GM12878 (cell line): Measurements from ENCODE around the gene PPP1R27. TPM values are rescaled to one million over a fixed set of nuclear protein-coding genes. Genes with fewer than 3 reads are reported as not detected.

Experiments used
- BCL11A ChIP-seq: IDR thresholded peaks from 2 replicates; pipeline ENCODE4 v1.6.1; 2011; ENCODE audit warnings: low read depth, low read length
- CHD2 ChIP-seq: IDR thresholded peaks from 2 replicates; pipeline ENCODE4 v1.6.1; 2011; ENCODE audit warnings: low read depth, low read length, improper control_type of control experiment, borderline replicate concordance
- CREM ChIP-seq: IDR thresholded peaks from 2 replicates; pipeline ENCODE4 v1.6.1; 2014; ENCODE audit warnings: antibody characterized with exemption, low read depth
- STAT3 ChIP-seq: IDR thresholded peaks from 2 replicates; pipeline ENCODE4 v1.6.1; 2011; ENCODE audit warnings: low read depth, low read length, improper control_type of control experiment
- ZBED1 ChIP-seq: IDR thresholded peaks from 2 replicates; pipeline ENCODE4 v1.6.1; 2016; ENCODE audit warnings: borderline replicate concordance
- ZSCAN29 ChIP-seq: fragments of 450-650 bp; IDR thresholded peaks from 2 replicates; pipeline ENCODE4 v1.6.1; 2017; ENCODE audit warnings: mild to moderate bottlenecking, moderate library complexity
- polyA plus RNA-seq, 11 experiments: library from polyadenylated mRNA; depleted of rRNA in 4 of 11; unstranded in 6 of 11; stranded (reverse) in 5 of 11; fragments of >200 nt; fragmentation: Nextera tagmentation in 4 of 11; fragmentation: Illumina TruSeq in 1 of 11; extraction: Ambion mirVana in 4 of 11; extraction: Trizol in 1 of 11; gene quantifications; 1 replicate in 1 of 11; 2 replicates in 10 of 11; pipeline versions ENCODE4 v1.2.1 to v1.2.3, GENCODE V29; 2011 to 2016; ENCODE audit warnings: inconsistent platforms in 2 of 11, missing spikeins in 2 of 11, low read depth in 1 of 11
- total RNA-seq, 4 experiments: library from RNA; depleted of rRNA in 3 of 4; stranded (reverse); fragments of >200 nt in 3 of 4; fragmentation: Illumina TruSeq in 1 of 4; extraction: Trizol in 1 of 4; gene quantifications; 2 replicates each; pipeline versions ENCODE4 v1.2.1 to v1.2.3, GENCODE V29; 2013 to 2021
- TF ChIP-seq, protein P1 (sequence below): fragments of 450-650 bp; IDR thresholded peaks from 2 replicates; pipeline ENCODE4 v1.6.1; 2017; ENCODE audit warnings: low read depth, mild to moderate bottlenecking, moderate library complexity
- TF ChIP-seq, protein P2 (sequence below): fragments of 450-650 bp; IDR thresholded peaks from 2 replicates; pipeline ENCODE4 v1.6.1; 2017; ENCODE audit warnings: mild to moderate bottlenecking, moderate library complexity

Gene PPP1R27
- total and polyA plus RNA-seq, 10 of the 15 experiments (the other 5 are each of a cell fraction or from before 2014, with no cell fraction given): 0.17 to 1.6 (median 0.49) TPM; not detected in 3

DNA sequence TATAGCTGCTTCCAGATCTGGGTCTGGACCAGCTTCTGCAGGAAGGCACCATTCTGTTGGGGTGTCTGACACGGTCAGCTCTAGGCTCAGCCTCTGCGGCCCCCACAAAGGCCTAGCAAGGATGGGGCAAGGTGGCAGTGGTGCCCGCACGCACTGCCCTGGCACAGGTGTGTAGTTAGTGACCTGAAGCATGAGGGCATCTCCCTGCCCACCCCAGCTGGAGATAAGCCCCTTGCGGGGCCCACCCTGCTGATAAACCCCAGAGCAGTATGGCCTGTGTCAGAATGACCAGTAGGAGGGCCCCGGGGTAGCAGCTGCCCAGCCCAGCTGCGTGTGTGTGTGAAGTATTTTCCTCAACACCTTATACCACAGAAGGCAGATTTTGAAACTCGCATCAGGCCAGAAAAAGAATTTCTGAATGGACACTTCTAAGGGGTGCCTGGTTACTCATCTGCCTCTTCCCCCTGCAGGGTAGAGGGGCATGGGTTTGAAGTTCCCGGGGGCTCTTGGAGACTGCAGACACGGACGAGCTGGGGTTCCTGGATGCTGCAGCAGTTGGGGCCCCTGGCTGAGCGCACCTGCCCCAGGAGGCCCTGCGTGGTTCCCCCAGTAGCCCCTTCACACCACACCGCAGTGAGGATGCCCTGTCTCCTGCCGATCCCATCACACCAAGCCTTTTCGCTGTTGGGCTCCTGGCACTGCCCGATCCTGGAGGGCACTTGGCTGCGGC lies 31.8 kb upstream of the PPP1R27 start (continued):
- TF ChIP-seq, protein P1, sequence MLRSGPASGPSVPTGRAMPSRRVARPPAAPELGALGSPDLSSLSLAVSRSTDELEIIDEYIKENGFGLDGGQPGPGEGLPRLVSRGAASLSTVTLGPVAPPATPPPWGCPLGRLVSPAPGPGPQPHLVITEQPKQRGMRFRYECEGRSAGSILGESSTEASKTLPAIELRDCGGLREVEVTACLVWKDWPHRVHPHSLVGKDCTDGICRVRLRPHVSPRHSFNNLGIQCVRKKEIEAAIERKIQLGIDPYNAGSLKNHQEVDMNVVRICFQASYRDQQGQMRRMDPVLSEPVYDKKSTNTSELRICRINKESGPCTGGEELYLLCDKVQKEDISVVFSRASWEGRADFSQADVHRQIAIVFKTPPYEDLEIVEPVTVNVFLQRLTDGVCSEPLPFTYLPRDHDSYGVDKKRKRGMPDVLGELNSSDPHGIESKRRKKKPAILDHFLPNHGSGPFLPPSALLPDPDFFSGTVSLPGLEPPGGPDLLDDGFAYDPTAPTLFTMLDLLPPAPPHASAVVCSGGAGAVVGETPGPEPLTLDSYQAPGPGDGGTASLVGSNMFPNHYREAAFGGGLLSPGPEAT: 0 out of 2 replicates have a peak, but pooled peaks have one; percentile 18
- TF ChIP-seq STAT3 (no peak), ZBED1 (0 out of 2 replicates have a peak, but pooled peaks have one; percentile 18), CHD2 (peak; percentile 24; the same call in 1 of the 2 replicates), CREM (0 out of 2 replicates have a peak, but pooled peaks have one; percentile 12), ZSCAN29 (no peak), BCL11A (peak; percentile 28; the same call in 1 of the 2 replicates)
- TF ChIP-seq, protein P2, sequence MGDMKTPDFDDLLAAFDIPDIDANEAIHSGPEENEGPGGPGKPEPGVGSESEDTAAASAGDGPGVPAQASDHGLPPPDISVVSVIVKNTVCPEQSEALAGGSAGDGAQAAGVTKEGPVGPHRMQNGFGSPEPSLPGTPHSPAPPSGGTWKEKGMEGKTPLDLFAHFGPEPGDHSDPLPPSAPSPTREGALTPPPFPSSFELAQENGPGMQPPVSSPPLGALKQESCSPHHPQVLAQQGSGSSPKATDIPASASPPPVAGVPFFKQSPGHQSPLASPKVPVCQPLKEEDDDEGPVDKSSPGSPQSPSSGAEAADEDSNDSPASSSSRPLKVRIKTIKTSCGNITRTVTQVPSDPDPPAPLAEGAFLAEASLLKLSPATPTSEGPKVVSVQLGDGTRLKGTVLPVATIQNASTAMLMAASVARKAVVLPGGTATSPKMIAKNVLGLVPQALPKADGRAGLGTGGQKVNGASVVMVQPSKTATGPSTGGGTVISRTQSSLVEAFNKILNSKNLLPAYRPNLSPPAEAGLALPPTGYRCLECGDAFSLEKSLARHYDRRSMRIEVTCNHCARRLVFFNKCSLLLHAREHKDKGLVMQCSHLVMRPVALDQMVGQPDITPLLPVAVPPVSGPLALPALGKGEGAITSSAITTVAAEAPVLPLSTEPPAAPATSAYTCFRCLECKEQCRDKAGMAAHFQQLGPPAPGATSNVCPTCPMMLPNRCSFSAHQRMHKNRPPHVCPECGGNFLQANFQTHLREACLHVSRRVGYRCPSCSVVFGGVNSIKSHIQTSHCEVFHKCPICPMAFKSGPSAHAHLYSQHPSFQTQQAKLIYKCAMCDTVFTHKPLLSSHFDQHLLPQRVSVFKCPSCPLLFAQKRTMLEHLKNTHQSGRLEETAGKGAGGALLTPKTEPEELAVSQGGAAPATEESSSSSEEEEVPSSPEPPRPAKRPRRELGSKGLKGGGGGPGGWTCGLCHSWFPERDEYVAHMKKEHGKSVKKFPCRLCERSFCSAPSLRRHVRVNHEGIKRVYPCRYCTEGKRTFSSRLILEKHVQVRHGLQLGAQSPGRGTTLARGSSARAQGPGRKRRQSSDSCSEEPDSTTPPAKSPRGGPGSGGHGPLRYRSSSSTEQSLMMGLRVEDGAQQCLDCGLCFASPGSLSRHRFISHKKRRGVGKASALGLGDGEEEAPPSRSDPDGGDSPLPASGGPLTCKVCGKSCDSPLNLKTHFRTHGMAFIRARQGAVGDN: 0 out of 2 replicates have a peak, but pooled peaks have one; percentile 34
